ENCODE measurements around the gene CASP7.

GRCh38 chr10:113643183-113643582 lies 36.5 kb upstream of the CASP7 start:
- TF ChIP-seq TCF12 (IDR thresholded peaks at IDR 0.05; ENCODE audit: low read depth) (no peak), USF1 (IDR thresholded peaks at IDR 0.05) (no peak), CREB1 (IDR thresholded peaks at IDR 0.05; ENCODE audit: low read depth) (no peak), EP300 (IDR thresholded peaks at IDR 0.05; ENCODE audit: borderline replicate concordance) (no peak), ZBTB7A (IDR thresholded peaks at IDR 0.05; ENCODE audit: low read depth) (no peak), TEAD4 (IDR thresholded peaks at IDR 0.05) (no peak), CEBPB (IDR thresholded peaks at IDR 0.05) (no peak), EGR1 (IDR thresholded peaks at IDR 0.05) (no peak), MAX (IDR thresholded peaks at IDR 0.05) (no peak), TAF1 (IDR thresholded peaks at IDR 0.05; ENCODE audit: low read depth) (no peak), NFIC (IDR thresholded peaks at IDR 0.05) (no peak), REST (IDR thresholded peaks at IDR 0.05; ENCODE audit: low read depth) (no peak)
